Astrocyte (in vitro differentiated cells and primary cell): ENCODE data around the gene ZC3H12A.

Experiments used
- CTCF ChIP-seq: IDR thresholded peaks from 2 replicates; pipeline ENCODE4 v1.5.1; 2011; ENCODE audit warnings: low read depth, mild to moderate bottlenecking, inconsistent platforms, low read length, moderate library complexity; ENCODE audit not compliant: insufficient read depth
- EZH2 ChIP-seq: IDR thresholded peaks from 2 replicates; pipeline ENCODE4 v1.6.1; 2012; ENCODE audit warnings: mild to moderate bottlenecking, low read length, inconsistent platforms; ENCODE audit not compliant: insufficient read depth

- TF ChIP-seq CTCF (no peak), EZH2 (no peak)
Observed at GRCh38 chr1:37519613-37520012, 45.2 kb downstream of the ZC3H12A start.
